ENCODE data around the gene DMRT1. TPM values are rescaled to one million over a fixed set of nuclear protein-coding genes. Genes with fewer than 3 reads are reported as not detected.

The DMRT1 gene
- total and polyA plus RNA-seq, 2 donors (not counting 1 experiment from before 2014, with no cell fraction given), result not detected

GRCh38 chr9:905906-906305 is 64.4 kb downstream of the DMRT1 start:
- Histone ChIP-seq H2AFZ (ENCODE audit: low read length) (no peak overlapping the region), H3K4me1 (ENCODE audit: control insufficient read depth, extremely low read depth, insufficient read depth, low read length) (no peaks in the 10 kb centered on the region), H3K4me2 (ENCODE audit: extremely low read depth, insufficient read depth, low read length) (no peak overlapping the region), H3K27me3 (ENCODE audit: control insufficient read depth, insufficient read depth, low read length) (no peaks in the 10 kb centered on the region), H3K36me3 (ENCODE audit: control insufficient read depth, insufficient read depth, low read length) (no peaks in the 10 kb centered on the region), H3K27ac (ENCODE audit: insufficient read depth, low read length) (no peak overlapping the region), H3K4me3 (replicated peaks in 1 of 4; ENCODE audit: control extremely low read depth in 1 of 4, insufficient read depth in 1 of 4, low read depth in 3 of 4, low read length in 4 of 4) (no peak overlapping the region), H4K20me1 (ENCODE audit: control insufficient read depth, extremely low read depth, insufficient read depth, low read length) (no peaks in the 10 kb centered on the region), H3K9ac (ENCODE audit: insufficient read depth, low read length) (no peak overlapping the region), H3K9me3 (ENCODE audit: control insufficient read depth, insufficient read depth, low read depth, low read length) (no peaks in the 10 kb centered on the region), H3K79me2 (ENCODE audit: control insufficient read depth, insufficient read depth, low read length) (no peaks in the 10 kb centered on the region)
- TF ChIP-seq EZH2 (IDR thresholded peaks at IDR 0.05; ENCODE audit: low read length, missing control alignments), result no peak
- TF ChIP-seq, protein P1, sequence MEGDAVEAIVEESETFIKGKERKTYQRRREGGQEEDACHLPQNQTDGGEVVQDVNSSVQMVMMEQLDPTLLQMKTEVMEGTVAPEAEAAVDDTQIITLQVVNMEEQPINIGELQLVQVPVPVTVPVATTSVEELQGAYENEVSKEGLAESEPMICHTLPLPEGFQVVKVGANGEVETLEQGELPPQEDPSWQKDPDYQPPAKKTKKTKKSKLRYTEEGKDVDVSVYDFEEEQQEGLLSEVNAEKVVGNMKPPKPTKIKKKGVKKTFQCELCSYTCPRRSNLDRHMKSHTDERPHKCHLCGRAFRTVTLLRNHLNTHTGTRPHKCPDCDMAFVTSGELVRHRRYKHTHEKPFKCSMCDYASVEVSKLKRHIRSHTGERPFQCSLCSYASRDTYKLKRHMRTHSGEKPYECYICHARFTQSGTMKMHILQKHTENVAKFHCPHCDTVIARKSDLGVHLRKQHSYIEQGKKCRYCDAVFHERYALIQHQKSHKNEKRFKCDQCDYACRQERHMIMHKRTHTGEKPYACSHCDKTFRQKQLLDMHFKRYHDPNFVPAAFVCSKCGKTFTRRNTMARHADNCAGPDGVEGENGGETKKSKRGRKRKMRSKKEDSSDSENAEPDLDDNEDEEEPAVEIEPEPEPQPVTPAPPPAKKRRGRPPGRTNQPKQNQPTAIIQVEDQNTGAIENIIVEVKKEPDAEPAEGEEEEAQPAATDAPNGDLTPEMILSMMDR (conservative IDR thresholded peaks at IDR 0.05 in 1 of 2, IDR thresholded peaks at IDR 0.05 in 1 of 2; ENCODE audit: low read depth in 1 of 2, low read length in 2 of 2), result no peak
- DNase-seq (ENCODE audit: low read depth in 2 of 2), result no peak

DNA sequence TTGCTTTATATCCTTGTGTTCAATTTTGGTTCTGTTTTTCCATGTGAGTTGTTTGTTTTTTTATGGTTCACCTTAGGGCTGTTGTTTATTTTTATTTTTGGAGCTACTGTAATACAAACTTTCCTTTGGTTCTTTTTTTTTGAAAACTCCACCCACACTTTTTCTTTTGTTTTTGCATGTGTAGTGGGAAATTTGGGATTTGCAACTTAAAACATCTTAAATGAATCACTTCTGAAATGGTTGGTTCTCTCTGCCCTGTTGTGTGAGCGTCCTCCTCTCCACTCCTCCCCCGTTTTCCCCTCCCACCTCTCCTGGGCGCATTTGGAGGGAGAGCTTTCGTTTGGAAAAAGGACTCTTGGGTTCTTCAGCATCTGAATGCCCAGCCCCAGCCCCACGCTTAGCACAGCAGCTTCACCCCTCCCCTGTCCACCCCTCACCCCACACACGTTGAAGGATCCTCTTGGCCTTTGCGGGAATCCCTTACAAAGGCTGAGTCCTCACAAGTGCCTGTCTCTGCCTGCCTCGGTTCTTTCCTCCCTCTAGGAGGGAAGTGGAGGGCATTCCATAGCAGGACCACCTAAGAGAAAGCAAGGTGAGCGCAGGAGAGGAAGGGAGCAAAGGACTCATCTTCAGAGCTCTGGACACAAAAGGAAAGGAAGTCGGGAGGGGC is 67.2 kb downstream of the DMRT1 start:
- H3K79me2 ChIP-seq (ENCODE audit: control insufficient read depth, insufficient read depth, low read length), result no peaks in the 10 kb centered on the region
- no peak overlapping the region for H3K27ac ChIP-seq (ENCODE audit: insufficient read depth, low read length)
- no peaks in the 10 kb centered on the region for H4K20me1 ChIP-seq (ENCODE audit: control insufficient read depth, extremely low read depth, insufficient read depth, low read length)
- H2AFZ ChIP-seq (ENCODE audit: low read length), result no peak overlapping the region
- H3K4me3 ChIP-seq (replicated peaks in 1 of 4; ENCODE audit: control extremely low read depth in 1 of 4, insufficient read depth in 1 of 4, low read depth in 3 of 4, low read length in 4 of 4), result no peak overlapping the region
- no peak overlapping the region for H3K4me2 ChIP-seq (ENCODE audit: extremely low read depth, insufficient read depth, low read length)
- TF ChIP-seq, protein P1 (conservative IDR thresholded peaks at IDR 0.05 in 1 of 2, IDR thresholded peaks at IDR 0.05 in 1 of 2; ENCODE audit: low read depth in 1 of 2, low read length in 2 of 2), result no peak
- no peak for TF ChIP-seq EZH2 (IDR thresholded peaks at IDR 0.05; ENCODE audit: low read length, missing control alignments)
- no peak for DNase-seq (ENCODE audit: low read depth in 2 of 2)
- no peaks in the 10 kb centered on the region for H3K4me1 ChIP-seq (ENCODE audit: control insufficient read depth, extremely low read depth, insufficient read depth, low read length)
- no peaks in the 10 kb centered on the region for H3K27me3 ChIP-seq (ENCODE audit: control insufficient read depth, insufficient read depth, low read length)
- H3K36me3 ChIP-seq (ENCODE audit: control insufficient read depth, insufficient read depth, low read length), result no peaks in the 10 kb centered on the region
- H3K9ac ChIP-seq (ENCODE audit: insufficient read depth, low read length), result no peak overlapping the region
- H3K9me3 ChIP-seq (ENCODE audit: control insufficient read depth, insufficient read depth, low read depth, low read length), result no peaks in the 10 kb centered on the region

DNA sequence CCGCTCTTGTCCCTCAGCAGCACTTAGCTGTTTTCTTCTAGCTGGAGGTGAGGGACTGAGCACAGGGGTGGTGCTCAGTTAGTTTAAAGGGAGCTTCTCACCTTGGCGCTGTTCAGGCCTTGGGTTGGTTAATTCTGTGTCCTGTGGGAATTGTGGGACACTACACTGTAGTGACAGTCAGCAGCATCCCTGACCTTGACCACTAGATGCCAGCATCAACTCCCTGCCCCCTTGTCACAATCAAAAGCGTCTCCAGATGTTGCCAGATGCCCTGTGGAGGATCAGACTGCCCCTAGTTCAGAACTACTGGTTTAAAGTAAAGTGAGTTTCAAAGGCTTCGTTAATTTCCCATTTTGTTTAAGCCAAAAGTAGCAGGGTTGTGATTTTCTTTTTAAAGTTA is 69.5 kb downstream of the DMRT1 start:
- Histone ChIP-seq H3K4me3 (replicated peaks in 1 of 4; ENCODE audit: control extremely low read depth in 1 of 4, insufficient read depth in 1 of 4, low read depth in 3 of 4, low read length in 4 of 4) (no peak overlapping the region), H3K27me3 (ENCODE audit: control insufficient read depth, insufficient read depth, low read length) (no peaks in the 10 kb centered on the region), H3K9ac (ENCODE audit: insufficient read depth, low read length) (no peak overlapping the region), H3K4me1 (ENCODE audit: control insufficient read depth, extremely low read depth, insufficient read depth, low read length) (no peaks in the 10 kb centered on the region), H3K36me3 (ENCODE audit: control insufficient read depth, insufficient read depth, low read length) (no peaks in the 10 kb centered on the region), H3K79me2 (ENCODE audit: control insufficient read depth, insufficient read depth, low read length) (no peaks in the 10 kb centered on the region), H3K27ac (ENCODE audit: insufficient read depth, low read length) (no peak overlapping the region), H3K9me3 (ENCODE audit: control insufficient read depth, insufficient read depth, low read depth, low read length) (no peaks in the 10 kb centered on the region), H3K4me2 (ENCODE audit: extremely low read depth, insufficient read depth, low read length) (no peak overlapping the region), H4K20me1 (ENCODE audit: control insufficient read depth, extremely low read depth, insufficient read depth, low read length) (no peaks in the 10 kb centered on the region), H2AFZ (ENCODE audit: low read length) (no peak overlapping the region)
- no peak for DNase-seq (ENCODE audit: low read depth in 2 of 2)
- TF ChIP-seq, protein P1 (conservative IDR thresholded peaks at IDR 0.05 in 1 of 2, IDR thresholded peaks at IDR 0.05 in 1 of 2; ENCODE audit: low read depth in 1 of 2, low read length in 2 of 2), result no peak
- TF ChIP-seq EZH2 (IDR thresholded peaks at IDR 0.05; ENCODE audit: low read length, missing control alignments), result no peak

Data from fibroblast of lung (primary cell).